CD14-positive monocyte (primary cell): ENCODE results near the gene EN2. TPM values are rescaled to one million over a fixed set of nuclear protein-coding genes. Genes with fewer than 3 reads are reported as not detected.
A peak's percentile ranks its signal among the peaks of the same experiment; 100 is the strongest.

Experiments used
- DNase-seq, 3 donors: peaks; one replicate each; pipeline ENCODE4 v3.0.0-alpha.2; 2011 to 2022
- H2AFZ ChIP-seq: 2 replicates; pipeline ENCODE4 v1.6.0; 2012; ENCODE audit warnings: mild to moderate bottlenecking, low read depth, low read length, inconsistent platforms; ENCODE audit not compliant: insufficient read depth, poor library complexity, severe bottlenecking
- H3K27ac ChIP-seq, 2 donors: 1 replicate in 1 of 2; 2 replicates in 1 of 2; pipeline ENCODE4 v1.5.1; 2012 to 2013; ENCODE audit warnings: low read length in 2 of 2, control low read depth in 1 of 2, inconsistent platforms in 1 of 2, low read depth in 1 of 2, mild to moderate bottlenecking in 1 of 2
- H3K27me3 ChIP-seq, 2 donors: one replicate each; pipeline versions ENCODE4 v1.6.0 to v1.6.1; 2011 to 2013; ENCODE audit warnings: low read length in 2 of 2; ENCODE audit not compliant: control insufficient read depth in 2 of 2, insufficient read depth in 2 of 2
- H3K36me3 ChIP-seq, 2 donors: replicated peaks in 1 of 2; 1 replicate in 1 of 2; 2 replicates in 1 of 2; pipeline versions ENCODE4 v1.5.1 to v1.6.1; 2012 to 2013; ENCODE audit warnings: low read length in 2 of 2, control low read depth in 1 of 2, inconsistent platforms in 1 of 2, mild to moderate bottlenecking in 1 of 2; ENCODE audit not compliant: insufficient read depth in 2 of 2, control insufficient read depth in 1 of 2
- H3K4me1 ChIP-seq, 2 donors: 1 replicate in 1 of 2; 2 replicates in 1 of 2; pipeline versions ENCODE4 v1.5.1 to v1.6.1; 2012 to 2013; ENCODE audit warnings: low read length in 2 of 2, control low read depth in 1 of 2, inconsistent platforms in 1 of 2, mild to moderate bottlenecking in 1 of 2, moderate library complexity in 1 of 2; ENCODE audit not compliant: insufficient read depth in 2 of 2, control insufficient read depth in 1 of 2
- H3K4me2 ChIP-seq: replicated peaks from 2 replicates; pipeline ENCODE3; 2012; ENCODE audit warnings: low read length, moderate library complexity, mild to moderate bottlenecking; ENCODE audit not compliant: poor library complexity, severe bottlenecking; ENCODE audit errors: extremely low read depth
- H3K4me3 ChIP-seq, 3 experiments: fragments of 200-600 bp in 1 of 3; sonication (generic) in 1 of 3; replicated peaks in 1 of 3; 1 replicate in 2 of 3; 2 replicates in 1 of 3; pipeline ENCODE4 v1.5.1; 2011 to 2013; ENCODE audit warnings: low read length in 3 of 3, mild to moderate bottlenecking in 3 of 3, control low read depth in 2 of 3, low read depth in 2 of 3, inconsistent platforms in 1 of 3, moderate library complexity in 1 of 3
- H3K79me2 ChIP-seq: 2 replicates; pipeline ENCODE4 v1.6.0; 2012; ENCODE audit warnings: mild to moderate bottlenecking, control low read depth, inconsistent platforms, low read length, moderate library complexity; ENCODE audit not compliant: insufficient read depth
- H3K9ac ChIP-seq: 2 replicates; pipeline ENCODE4 v1.6.0; 2017; ENCODE audit warnings: low read length, mild to moderate bottlenecking; ENCODE audit not compliant: insufficient read depth, poor library complexity, severe bottlenecking
- H3K9me3 ChIP-seq, 2 donors: replicated peaks in 1 of 2; 1 replicate in 1 of 2; 2 replicates in 1 of 2; pipeline versions ENCODE4 v1.5.1 to v1.6.1; 2012 to 2013; ENCODE audit warnings: low read length in 2 of 2, control low read depth in 1 of 2; ENCODE audit not compliant: control insufficient read depth in 1 of 2, insufficient read depth in 1 of 2
- H4K20me1 ChIP-seq: 2 replicates; pipeline ENCODE4 v1.6.0; 2012; ENCODE audit warnings: mild to moderate bottlenecking, low read length, control low read depth, moderate library complexity; ENCODE audit not compliant: insufficient read depth
- H3K27ac Mint-ChIP-seq, 7 donors: one replicate each; pipeline ENCODE4 v1.8.0; 2020; ENCODE audit warnings: mild to moderate bottlenecking in 7 of 7, mixed read lengths in 7 of 7, moderate library complexity in 6 of 7, inconsistent platforms in 2 of 7
- H3K27me3 Mint-ChIP-seq, 3 donors: one replicate each; pipeline ENCODE4 v1.8.0; 2021 to 2022; ENCODE audit warnings: low read depth in 3 of 3, mild to moderate bottlenecking in 3 of 3, mixed read lengths in 3 of 3, moderate library complexity in 3 of 3, inconsistent platforms in 1 of 3
- H3K36me3 Mint-ChIP-seq, 2 donors: one replicate each; pipeline ENCODE4 v1.8.0; 2020; ENCODE audit warnings: mixed read lengths in 2 of 2, inconsistent platforms in 1 of 2, mild to moderate bottlenecking in 1 of 2
- H3K4me1 Mint-ChIP-seq: one replicate; pipeline ENCODE4 v1.8.0; 2020; ENCODE audit warnings: mild to moderate bottlenecking, mixed read lengths
- H3K4me3 Mint-ChIP-seq, 2 donors: one replicate each; pipeline ENCODE4 v1.8.0; 2020; ENCODE audit warnings: mild to moderate bottlenecking in 2 of 2, mixed read lengths in 2 of 2, moderate library complexity in 1 of 2
- H3K9me3 Mint-ChIP-seq, 7 donors: one replicate each; pipeline ENCODE4 v1.8.0; 2020 to 2022; ENCODE audit warnings: mixed read lengths in 7 of 7, mild to moderate bottlenecking in 6 of 7, moderate library complexity in 6 of 7, inconsistent platforms in 2 of 7
- CTCF ChIP-seq: fragments of 200-600 bp; IDR thresholded peaks from one replicate; pipeline ENCODE4 v1.8.0; 2022; ENCODE audit warnings: antibody characterized with exemption, mild to moderate bottlenecking
- WGBS: methylation state at CpG from one replicate; pipeline ENCODE4 v1.1.5; 2013; ENCODE audit warnings: missing lambda C conversion rate; ENCODE audit not compliant: insufficient coverage; 5-methylcytosine and 5-hydroxymethylcytosine counted together
- intact Hi-C, 2 donors: fragments of 100-400 bp; cut with micrococcal nuclease; formaldehyde crosslinking; loops; one replicate each; pipeline versions ENCODE4 v1.15.0 to v1.15.1; 2023
- polyA plus RNA-seq, 3 donors: library from polyadenylated mRNA; depleted of rRNA in 1 of 3; unstranded in 2 of 3; stranded (reverse) in 1 of 3; fragments of 300-500 nt in 2 of 3; fragments of >200 nt in 1 of 3; fragmentation: Illumina TruSeq in 2 of 3; gene quantifications; 1 replicate in 2 of 3; 2 replicates in 1 of 3; pipeline ENCODE4 v1.2.3, GENCODE V29; 2012 to 2021

EN2 gene
- polyA plus RNA-seq, 3 donors = not detected

GRCh38 chr7:155456738-155457543 is 988 bp upstream of the EN2 start:
- no peak overlapping the region for H3K27ac ChIP-seq
- Mint-ChIP-seq H3K36me3 (peaks cover 3 to 5% of the 10 kb centered on the region in 2 donors), H3K27ac (no peak overlapping the region), H3K4me1 (peaks cover 24% of the 10 kb centered on the region), H3K4me3 (peak overlapping the region; percentile 74 to 86), H3K9me3 (peaks cover 2 to 53% (median 29%) of the 10 kb centered on the region in 7 donors), H3K27me3 (peaks cover 82 to 94% (median 89%) of the 10 kb centered on the region in 3 donors)
- peak overlapping the region; percentile 87 for H3K4me2 ChIP-seq
- peaks cover 11 to 25% of the 10 kb centered on the region in 2 donors for H3K4me1 ChIP-seq
- intact Hi-C loops = no loop called here
- peak overlapping the region; percentile 28 to 77 (median 39) for H3K4me3 ChIP-seq
- H3K9ac ChIP-seq = no peak overlapping the region
- H3K79me2 ChIP-seq = no peaks in the 10 kb centered on the region
- peaks cover 6 to 65% of the 10 kb centered on the region in 2 donors for H3K9me3 ChIP-seq
- H4K20me1 ChIP-seq = no peaks in the 10 kb centered on the region
- no peak for TF ChIP-seq CTCF
- peak; percentile 8 to 16 (median 14) for DNase-seq
- 2% methylated on average over 54 of the region's 69 CpGs for whole genome bisulfite sequencing
- H2AFZ ChIP-seq = peak overlapping the region; percentile 67
- H3K36me3 ChIP-seq = no peaks in the 10 kb centered on the region
- H3K27me3 ChIP-seq = peaks cover 82 to 86% of the 10 kb centered on the region in 2 donors

- Mint-ChIP-seq H3K36me3 (peaks cover 3 to 6% of the 10 kb centered on the region in 2 donors), H3K27me3 (peaks cover 83 to 95% (median 90%) of the 10 kb centered on the region in 3 donors), H3K27ac (no peak overlapping the region), H3K4me1 (peaks cover 24% of the 10 kb centered on the region), H3K4me3 (peak overlapping the region; percentile 74 to 86), H3K9me3 (peaks cover 2 to 55% (median 33%) of the 10 kb centered on the region in 7 donors)
- no peak for TF ChIP-seq CTCF
- H3K27me3 ChIP-seq = peaks cover 79 to 86% of the 10 kb centered on the region in 2 donors
- H3K36me3 ChIP-seq = no peaks in the 10 kb centered on the region
- peaks cover 11 to 25% of the 10 kb centered on the region in 2 donors for H3K4me1 ChIP-seq
- H3K4me2 ChIP-seq = peak overlapping the region; percentile 87
- no peak overlapping the region for H3K27ac ChIP-seq
- no peak for DNase-seq
- no peak overlapping the region for H3K9ac ChIP-seq
- peak overlapping the region; percentile 67 for H2AFZ ChIP-seq
- no peaks in the 10 kb centered on the region for H4K20me1 ChIP-seq
- H3K4me3 ChIP-seq = peak overlapping the region in 1 of 3 experiments; percentile 77
- H3K79me2 ChIP-seq = no peaks in the 10 kb centered on the region
- peaks cover 6 to 68% of the 10 kb centered on the region in 2 donors for H3K9me3 ChIP-seq
- intact Hi-C loops = no loop called here
- WGBS = 1% methylated on average over 97 of the region's 98 CpGs
Observed at GRCh38 chr7:155457544-155458110, 302 bp upstream of the EN2 start.
